GM06990 (cell line): ENCODE results near the gene ARHGEF6.

ENCODE experiments used
- DNase-seq: peaks from one replicate; pipeline ENCODE4 v3.0.0-alpha.2; 2011; ENCODE audit not compliant: insufficient read length; ENCODE audit errors: extremely low read depth
- H3K27me3 ChIP-seq: replicated peaks from 2 replicates; pipeline ENCODE4 v1.6.0; 2011; ENCODE audit warnings: low read length; ENCODE audit not compliant: control insufficient read depth, insufficient read depth
- H3K36me3 ChIP-seq: 2 replicates; pipeline ENCODE4 v1.5.1; 2011; ENCODE audit warnings: low read length; ENCODE audit not compliant: control insufficient read depth, insufficient read depth
- H3K4me3 ChIP-seq: replicated peaks from 2 replicates; pipeline ENCODE4 v1.5.1; 2011; ENCODE audit warnings: low read depth, mild to moderate bottlenecking, control low read depth, low read length
- CTCF ChIP-seq: IDR thresholded peaks from 2 replicates; pipeline ENCODE4 v1.5.1; 2011; ENCODE audit warnings: low read length, control low read depth, mild to moderate bottlenecking, inconsistent platforms; ENCODE audit not compliant: insufficient read depth, poor library complexity, severe bottlenecking

ARHGEF6 gene

GRCh38 chrX:136636121-136636520 lies 144.6 kb downstream of the ARHGEF6 start:
- TF ChIP-seq CTCF: no peak
- DNase-seq: no peak
- no peaks in the 10 kb centered on the region for H3K36me3 ChIP-seq
- H3K27me3 ChIP-seq: no peaks in the 10 kb centered on the region
- no peak overlapping the region for H3K4me3 ChIP-seq

GRCh38 chrX:136635235-136635634 lies 145.5 kb downstream of the ARHGEF6 start:
- Histone ChIP-seq H3K4me3 (no peak overlapping the region), H3K36me3 (no peaks in the 10 kb centered on the region), H3K27me3 (no peaks in the 10 kb centered on the region)
- no peak for DNase-seq
- TF ChIP-seq CTCF: no peak

- H3K27me3 ChIP-seq: no peaks in the 10 kb centered on the region
- no peak overlapping the region for H3K4me3 ChIP-seq
- TF ChIP-seq CTCF: no peak
- H3K36me3 ChIP-seq: no peaks in the 10 kb centered on the region
- no peak for DNase-seq
Measured at GRCh38 chrX:136630881-136631280, 149.9 kb downstream of the ARHGEF6 start.

- no peaks in the 10 kb centered on the region for H3K36me3 ChIP-seq
- no peak for DNase-seq
- no peaks in the 10 kb centered on the region for H3K27me3 ChIP-seq
- no peak for TF ChIP-seq CTCF
- H3K4me3 ChIP-seq: no peak overlapping the region
Measured at GRCh38 chrX:136629084-136629750, 151.5 kb downstream of the ARHGEF6 start.

GRCh38 chrX:136627409-136627808 lies 153.3 kb downstream of the ARHGEF6 start:
- H3K27me3 ChIP-seq: no peaks in the 10 kb centered on the region
- DNase-seq: no peak
- TF ChIP-seq CTCF: no peak
- no peaks in the 10 kb centered on the region for H3K36me3 ChIP-seq
- H3K4me3 ChIP-seq: no peak overlapping the region

- Histone ChIP-seq H3K36me3 (no peaks in the 10 kb centered on the region), H3K27me3 (no peaks in the 10 kb centered on the region; the same call in 1 of the 2 replicates), H3K4me3 (no peak overlapping the region)
- TF ChIP-seq CTCF: no peak
- no peak for DNase-seq
Measured at GRCh38 chrX:136626891-136627290, 153.8 kb downstream of the ARHGEF6 start.
